Glutamatergic neuron (in vitro differentiated cells): Measurements from ENCODE around the gene MME. TPM values are rescaled to one million over a fixed set of nuclear protein-coding genes. Genes with fewer than 3 reads are reported as not detected.

Source experiments
- DNase-seq: peaks from one replicate; pipeline ENCODE4 v3.0.0; 2022
- H3K27ac Mint-ChIP-seq: one replicate; pipeline ENCODE4 v1.8.0; 2020; ENCODE audit warnings: mild to moderate bottlenecking, mixed read lengths, inconsistent platforms; ENCODE audit not compliant: unreplicated experiment
- H3K27me3 Mint-ChIP-seq: one replicate; pipeline ENCODE4 v1.8.0; 2020; ENCODE audit warnings: mild to moderate bottlenecking, moderate library complexity, mixed read lengths, inconsistent platforms; ENCODE audit not compliant: unreplicated experiment
- H3K36me3 Mint-ChIP-seq: one replicate; pipeline ENCODE4 v1.8.0; 2020; ENCODE audit warnings: mild to moderate bottlenecking, mixed read lengths, inconsistent platforms; ENCODE audit not compliant: unreplicated experiment
- H3K4me1 Mint-ChIP-seq: one replicate; pipeline ENCODE4 v1.8.0; 2020; ENCODE audit warnings: mild to moderate bottlenecking, low read depth, mixed read lengths, inconsistent platforms; ENCODE audit not compliant: unreplicated experiment
- H3K4me3 Mint-ChIP-seq: one replicate; pipeline ENCODE4 v1.8.0; 2020; ENCODE audit warnings: mild to moderate bottlenecking, mixed read lengths, inconsistent platforms; ENCODE audit not compliant: unreplicated experiment
- H3K9me3 Mint-ChIP-seq: one replicate; pipeline ENCODE4 v1.8.0; 2020; ENCODE audit warnings: mild to moderate bottlenecking, moderate library complexity, mixed read lengths, inconsistent platforms; ENCODE audit not compliant: unreplicated experiment
- CTCF ChIP-seq: fragments of 200-600 bp; sonication (generic); IDR thresholded peaks from one replicate; pipeline ENCODE4 v1.5.0; 2021; ENCODE audit not compliant: partially characterized antibody, unreplicated experiment
- total RNA-seq: library from RNA; stranded (reverse); fragmentation: NEBNext Ultra II Directional; extraction: Animal tissue kit (Norgen Biotek cat#: 25700); gene quantifications from one replicate; pipeline ENCODE4 v1.2.1, GENCODE V29; 2021; ENCODE audit not compliant: unreplicated experiment

MME gene
- total RNA-seq, 1 donor from 2014 or later: 6.6 TPM

DNA sequence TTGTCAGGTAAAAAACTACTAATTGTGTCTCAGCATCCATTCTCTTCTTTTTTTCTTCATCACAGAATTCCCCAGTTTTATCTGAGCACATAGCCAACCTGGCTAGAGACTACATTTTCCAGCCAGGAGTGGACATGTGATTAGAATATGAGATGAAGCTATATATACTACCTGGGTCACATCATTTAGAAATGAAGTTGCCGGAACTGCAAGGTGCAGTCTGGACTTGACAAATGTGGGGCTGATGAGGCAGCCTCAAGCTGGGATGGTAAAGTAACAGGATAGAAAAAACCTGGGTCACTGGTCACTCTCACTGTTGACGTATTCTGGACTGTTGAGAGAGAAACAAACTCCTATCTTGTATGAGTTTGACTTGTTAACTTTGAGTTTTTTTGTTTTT, 113.7 kb downstream of the MME start:
- Mint-ChIP-seq H3K27ac (peak overlapping the region; percentile 4), H3K4me1 (peaks cover 21% of the 10 kb centered on the region), H3K4me3 (no peak overlapping the region), H3K27me3 (peaks cover 2% of the 10 kb centered on the region), H3K9me3 (peaks cover 2% of the 10 kb centered on the region), H3K36me3 (no peaks in the 10 kb centered on the region)
- DNase-seq: no peak
- TF ChIP-seq CTCF: no peak

- no peaks in the 10 kb centered on the region for H3K36me3 Mint-ChIP-seq
- H3K4me3 Mint-ChIP-seq: no peak overlapping the region
- peaks cover 2% of the 10 kb centered on the region for H3K27me3 Mint-ChIP-seq
- DNase-seq: no peak
- peak overlapping the region; percentile 85 for H3K27ac Mint-ChIP-seq
- no peaks in the 10 kb centered on the region for H3K9me3 Mint-ChIP-seq
- H3K4me1 Mint-ChIP-seq: peaks cover 21% of the 10 kb centered on the region
- no peak for TF ChIP-seq CTCF
These were observed 115.1 kb downstream of the MME start for GRCh38 chr3:155194973-155195957.

DNA sequence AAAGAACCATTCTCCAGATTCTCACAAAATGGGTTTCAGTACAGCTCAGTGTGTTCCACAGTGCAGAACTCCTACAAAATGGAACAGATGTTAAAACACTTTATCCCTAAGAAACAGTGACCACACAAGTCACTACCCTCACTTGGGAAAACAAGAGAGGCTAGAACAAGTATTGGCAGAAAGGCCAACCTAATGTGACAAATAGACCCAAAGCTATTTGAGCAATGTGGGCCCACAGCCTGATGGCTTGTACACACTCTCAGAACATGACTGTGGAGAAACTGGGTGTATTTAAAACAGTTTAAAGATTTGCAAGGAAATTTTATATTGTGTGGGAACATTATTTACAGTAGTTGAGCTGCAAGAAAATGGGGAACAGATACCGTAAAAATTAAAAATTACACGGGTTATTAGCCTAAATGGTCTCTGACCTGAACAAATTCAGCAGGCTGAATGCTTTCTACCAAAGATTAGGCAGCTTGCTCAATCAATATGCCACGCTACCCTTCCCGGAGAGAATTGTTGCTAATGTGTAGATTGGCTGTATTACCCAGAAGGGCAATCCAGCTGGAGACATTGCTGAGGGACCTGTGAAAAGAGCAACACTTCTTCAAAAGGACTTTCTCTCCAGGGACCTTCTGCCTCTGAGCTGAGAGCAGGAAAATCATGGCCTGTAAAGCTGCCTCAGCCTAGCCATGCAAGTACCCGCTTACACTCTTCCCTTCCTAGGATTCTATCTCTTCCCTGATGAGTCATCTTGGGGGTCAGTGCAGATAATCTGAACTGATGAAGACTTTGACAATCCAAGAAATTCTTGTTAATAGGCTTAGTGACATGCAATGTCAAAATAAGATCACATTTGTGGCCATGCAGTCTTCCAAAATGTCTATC, 116.3 kb downstream of the MME start:
- Mint-ChIP-seq H3K27me3 (peaks cover 2% of the 10 kb centered on the region), H3K27ac (peak overlapping the region; percentile 85), H3K9me3 (no peaks in the 10 kb centered on the region), H3K4me1 (peaks cover 21% of the 10 kb centered on the region), H3K36me3 (no peaks in the 10 kb centered on the region), H3K4me3 (peak overlapping the region; percentile 22)
- TF ChIP-seq CTCF: no peak
- DNase-seq: peak; percentile 38

DNA sequence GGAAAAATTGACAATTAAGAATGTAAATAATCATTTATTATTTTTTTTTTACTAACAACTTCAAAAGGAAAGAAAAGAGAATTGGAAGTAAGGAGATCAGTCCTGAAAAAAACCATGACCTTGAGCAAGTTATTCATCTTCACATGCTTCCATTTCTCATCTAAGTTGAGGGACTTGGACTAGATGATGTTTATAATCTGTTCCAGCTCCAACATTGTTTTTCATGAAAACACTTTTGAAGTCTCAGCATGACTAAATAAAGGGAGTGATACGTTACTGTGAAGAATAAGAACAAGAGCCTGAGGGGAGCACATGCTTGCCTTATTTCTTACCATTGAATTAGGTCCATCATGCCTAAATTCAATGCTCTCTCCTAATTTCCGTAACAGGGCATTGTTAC, 117.7 kb downstream of the MME start:
- no peak overlapping the region for H3K27ac Mint-ChIP-seq
- peaks cover 2% of the 10 kb centered on the region for H3K27me3 Mint-ChIP-seq
- TF ChIP-seq CTCF: no peak
- DNase-seq: no peak
- H3K9me3 Mint-ChIP-seq: no peaks in the 10 kb centered on the region
- H3K36me3 Mint-ChIP-seq: no peaks in the 10 kb centered on the region
- peaks cover 24% of the 10 kb centered on the region for H3K4me1 Mint-ChIP-seq
- no peak overlapping the region for H3K4me3 Mint-ChIP-seq
